ENCODE measurements around the gene CWF19L1.

CWF19L1 gene

DNA sequence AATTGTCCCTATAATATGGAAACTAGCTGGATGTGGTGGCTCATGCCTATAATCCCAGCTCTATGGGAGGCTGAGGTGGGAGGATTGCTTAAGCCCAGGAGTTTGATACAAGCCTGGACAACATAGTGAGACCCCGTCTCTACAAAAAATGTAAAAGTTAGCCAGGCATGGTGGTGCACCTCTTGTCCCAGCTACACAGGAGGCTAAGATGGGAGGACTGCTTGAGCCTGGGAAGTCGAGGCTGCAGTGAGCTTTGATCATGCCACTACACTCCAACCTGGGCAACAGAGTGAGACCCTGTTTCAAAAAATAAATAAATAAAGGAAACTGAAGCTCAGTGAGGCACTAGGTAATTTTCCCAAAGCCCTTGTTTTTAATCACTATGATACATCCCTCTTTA, 65.9 kb downstream of the CWF19L1 start:
- Histone ChIP-seq H3K27ac (no peak overlapping the region), H3K9me3 (ENCODE audit: low read depth, low read length) (no peaks in the 10 kb centered on the region), H3K4me3 (no peak overlapping the region), H3K9ac (ENCODE audit: insufficient read length) (no peak overlapping the region), H3K36me3 (ENCODE audit: insufficient read depth, low read length) (peaks cover 37% of the 10 kb centered on the region)
- no peak for DNase-seq (ENCODE audit: low read depth, low spot score)
- no peak for TF ChIP-seq FOXP2 (optimal IDR thresholded peaks at IDR 0.05; ENCODE audit: control extremely low read depth, extremely low read length, insufficient read depth)

DNA sequence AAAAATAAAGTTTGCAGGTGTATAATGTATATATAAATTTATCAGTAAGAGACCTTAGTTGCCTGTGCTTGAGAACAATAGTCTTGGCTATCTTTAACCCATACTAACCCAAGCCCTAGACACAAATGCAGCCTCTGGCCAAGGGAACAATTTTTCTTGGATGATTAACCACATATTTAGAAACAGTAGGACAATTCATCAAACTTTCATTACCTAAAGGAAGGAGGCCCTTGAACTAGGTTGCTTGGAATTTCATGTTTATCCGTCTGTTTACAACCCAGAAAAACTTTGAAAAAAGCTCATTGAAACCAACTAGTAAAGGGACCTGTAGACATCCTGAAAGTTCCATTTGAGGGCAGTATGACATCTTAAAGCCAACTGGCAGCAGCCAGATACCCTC, 72.7 kb downstream of the CWF19L1 start:
- no peak for TF ChIP-seq EZH2 (IDR thresholded peaks at IDR 0.05)
- no peak for TF ChIP-seq POLR2AphosphoS5 (IDR thresholded peaks at IDR 0.05; ENCODE audit: borderline replicate concordance, low read depth, low read length)
- TF ChIP-seq FOXP2 (optimal IDR thresholded peaks at IDR 0.05; ENCODE audit: control extremely low read depth, extremely low read length, insufficient read depth): no peak
- no peak overlapping the region for H3K9ac ChIP-seq (ENCODE audit: insufficient read length)
- DNase-seq (ENCODE audit: low read depth, low spot score): no peak
- H3K9me3 ChIP-seq (ENCODE audit: low read depth, low read length): no peaks in the 10 kb centered on the region
- no peak overlapping the region for H3K4me3 ChIP-seq
- H3K27ac ChIP-seq: no peak overlapping the region
- peaks cover 39% of the 10 kb centered on the region for H3K36me3 ChIP-seq (ENCODE audit: insufficient read depth, low read length)

DNA sequence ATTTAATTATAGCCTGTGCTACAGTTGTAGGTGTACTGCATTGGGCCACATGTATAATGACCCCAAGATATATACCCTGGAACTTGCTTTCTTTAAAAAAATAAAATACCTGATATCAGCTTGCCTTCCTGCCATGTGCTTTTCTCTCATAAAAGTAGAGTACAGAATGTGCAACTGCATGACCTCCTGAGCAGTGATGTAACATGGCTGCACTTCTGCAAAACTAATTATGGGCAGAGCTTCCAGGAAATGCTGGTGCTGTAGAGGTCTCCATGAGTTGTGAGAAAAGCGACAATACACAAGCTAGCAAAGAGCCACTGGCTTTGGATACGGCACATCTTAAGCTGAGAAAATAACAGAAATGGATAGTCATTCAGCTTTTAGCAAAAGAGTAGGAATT, 75.1 kb downstream of the CWF19L1 start:
- TF ChIP-seq POLR2AphosphoS5 (IDR thresholded peaks at IDR 0.05; ENCODE audit: borderline replicate concordance, low read depth, low read length): no peak
- TF ChIP-seq EZH2 (IDR thresholded peaks at IDR 0.05): no peak
- no peak for TF ChIP-seq FOXP2 (optimal IDR thresholded peaks at IDR 0.05; ENCODE audit: control extremely low read depth, extremely low read length, insufficient read depth)
- H3K9ac ChIP-seq (ENCODE audit: insufficient read length): no peak overlapping the region
- peaks cover 41% of the 10 kb centered on the region for H3K36me3 ChIP-seq (ENCODE audit: insufficient read depth, low read length)
- H3K27ac ChIP-seq: no peak overlapping the region
- H3K4me3 ChIP-seq: no peak overlapping the region
- DNase-seq (ENCODE audit: low read depth, low spot score): no peak
- H3K9me3 ChIP-seq (ENCODE audit: low read depth, low read length): no peaks in the 10 kb centered on the region

DNA sequence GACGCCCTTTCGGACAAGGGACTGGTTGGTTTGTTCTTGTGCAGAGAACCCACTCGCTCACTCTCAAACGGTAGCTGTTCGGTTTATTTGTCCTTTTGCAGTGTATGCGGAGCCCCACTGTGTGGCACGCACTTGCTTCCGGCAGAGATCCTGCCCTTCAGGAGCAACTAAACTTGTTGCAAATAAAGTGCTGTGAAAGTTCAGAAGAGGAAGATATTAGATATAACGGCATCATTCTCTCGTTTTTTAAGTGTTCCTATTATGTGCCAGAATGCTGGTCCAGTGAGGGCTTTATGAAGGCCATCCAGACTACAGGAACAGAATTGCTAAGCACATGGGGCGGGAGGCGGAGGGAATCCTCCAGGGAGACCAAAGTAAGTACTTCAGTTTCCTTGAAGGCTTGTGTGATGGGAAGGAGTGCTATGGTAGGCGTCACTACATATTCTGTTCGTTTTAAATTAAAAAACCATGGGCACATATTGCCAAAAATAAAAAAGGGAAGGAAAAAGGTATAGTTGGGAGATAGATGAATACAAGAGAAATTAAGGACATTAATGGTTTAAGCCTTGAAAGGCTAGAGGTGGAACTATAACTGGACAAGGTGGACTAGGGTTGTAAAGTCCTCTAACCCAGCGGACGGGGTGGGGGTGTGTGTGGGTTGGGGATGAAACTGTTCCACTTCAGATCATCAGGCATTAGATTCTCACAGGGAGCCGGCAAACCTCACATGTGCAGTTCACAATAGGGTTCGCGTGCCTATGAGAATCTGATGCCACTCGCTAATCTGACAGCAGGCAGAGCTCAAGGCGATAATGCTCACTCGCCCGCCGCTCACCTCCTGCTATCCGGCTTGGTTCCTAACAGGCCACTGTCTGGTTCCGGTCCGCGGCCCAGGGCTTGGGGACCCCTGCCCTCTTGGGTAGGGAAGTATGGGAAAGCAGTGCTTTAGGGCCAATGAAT, 80.9 kb downstream of the CWF19L1 start:
- peaks cover 27% of the 10 kb centered on the region for H3K36me3 ChIP-seq (ENCODE audit: insufficient read depth, low read length)
- peak overlapping the region; percentile 85 for H3K27ac ChIP-seq
- TF ChIP-seq FOXP2 (optimal IDR thresholded peaks at IDR 0.05; ENCODE audit: control extremely low read depth, extremely low read length, insufficient read depth): no peak
- TF ChIP-seq EZH2 (IDR thresholded peaks at IDR 0.05): no peak
- no peak for TF ChIP-seq POLR2AphosphoS5 (IDR thresholded peaks at IDR 0.05; ENCODE audit: borderline replicate concordance, low read depth, low read length)
- H3K9me3 ChIP-seq (ENCODE audit: low read depth, low read length): no peaks in the 10 kb centered on the region
- peak; percentile 10 for DNase-seq (ENCODE audit: low read depth, low spot score)
- peak overlapping the region; percentile 92 for H3K9ac ChIP-seq (ENCODE audit: insufficient read length)
- H3K4me3 ChIP-seq: peak overlapping the region; percentile 90

DNA sequence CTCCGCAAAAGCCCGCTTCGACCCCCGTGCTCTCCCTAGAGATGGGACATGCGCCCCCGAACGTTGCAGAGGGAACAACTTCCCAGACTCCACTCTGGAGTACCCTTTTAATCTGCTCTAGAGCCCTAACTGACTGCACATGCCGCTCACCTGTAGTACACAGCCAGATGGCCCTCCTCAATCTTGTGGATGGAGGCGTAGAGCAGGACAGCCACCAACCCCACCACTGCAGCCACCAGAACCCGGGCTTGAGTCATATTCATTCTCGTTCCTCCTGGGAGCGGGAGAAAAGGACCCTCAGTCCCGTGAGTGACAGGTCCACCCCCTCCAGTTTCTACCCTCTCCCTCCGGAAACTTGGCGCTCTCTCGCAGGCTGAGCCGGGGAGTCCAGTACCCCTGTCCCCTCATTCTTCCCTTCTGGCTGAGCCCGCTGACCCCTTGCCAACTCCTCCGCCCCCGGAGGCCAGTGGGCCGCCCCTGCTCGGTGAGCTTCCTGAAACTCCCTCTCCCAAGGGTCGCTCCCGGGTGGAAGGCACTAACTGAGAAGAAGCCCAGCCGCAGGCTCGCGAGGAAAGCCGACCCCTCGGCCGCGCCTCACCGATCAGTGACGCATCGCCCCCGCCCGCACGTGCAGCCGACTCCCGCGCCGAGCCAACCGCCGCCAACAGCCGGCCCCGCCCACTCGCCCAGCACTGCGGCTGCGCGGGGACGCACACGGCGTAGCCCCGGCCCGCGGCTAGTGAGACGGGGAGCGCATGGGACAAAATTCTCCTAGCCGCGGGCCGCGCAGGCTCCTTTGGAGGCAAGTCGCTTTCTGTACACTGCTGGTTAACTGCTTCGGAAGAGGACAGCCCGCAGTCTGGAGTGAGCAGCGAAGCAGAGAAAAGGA, 81.8 kb downstream of the CWF19L1 start, which contains the start of gene ERLIN1:
Gene ERLIN1, minus strand, starts transcription at position 666 of the 889 bp plus-strand sequence. Its CDS starts 403 bp downstream, at position 263.
- Histone ChIP-seq H3K9me3 (ENCODE audit: low read depth, low read length) (no peaks in the 10 kb centered on the region), H3K27ac (peak within 1 kb of the TSS; percentile 85), H3K4me3 (peak within 1 kb of the TSS; percentile 90), H3K36me3 (ENCODE audit: insufficient read depth, low read length) (peaks cover 18% of the 10 kb centered on the region), H3K9ac (ENCODE audit: insufficient read length) (peak within 1 kb of the TSS; percentile 92)
- TF ChIP-seq FOXP2 (optimal IDR thresholded peaks at IDR 0.05; ENCODE audit: control extremely low read depth, extremely low read length, insufficient read depth) (no peak), EZH2 (IDR thresholded peaks at IDR 0.05) (no peak), POLR2AphosphoS5 (IDR thresholded peaks at IDR 0.05; ENCODE audit: borderline replicate concordance, low read depth, low read length) (peak; percentile 77)
- DNase-seq (ENCODE audit: low read depth, low spot score): peak; percentile 8

DNA sequence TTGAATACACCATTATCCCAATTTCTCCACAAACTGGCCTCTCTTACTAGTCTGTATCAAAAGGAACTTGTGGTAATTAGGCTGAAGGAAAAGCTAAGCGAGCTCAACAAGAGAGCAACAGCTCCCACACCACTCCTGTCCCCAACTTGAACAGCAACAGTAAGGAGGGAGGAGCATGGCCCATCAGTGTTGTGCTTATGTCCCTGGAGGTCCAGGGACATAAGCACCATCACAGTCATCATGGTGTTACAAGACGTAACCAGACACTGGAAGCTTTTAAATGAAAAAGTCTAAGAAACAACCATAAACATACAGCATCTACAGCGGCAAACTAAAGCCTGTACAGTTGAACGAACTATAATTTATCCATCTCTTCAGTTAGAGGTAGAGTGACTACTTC, 82.6 kb downstream of the CWF19L1 start:
- TF ChIP-seq EZH2 (IDR thresholded peaks at IDR 0.05) (no peak), FOXP2 (optimal IDR thresholded peaks at IDR 0.05; ENCODE audit: control extremely low read depth, extremely low read length, insufficient read depth) (no peak), POLR2AphosphoS5 (IDR thresholded peaks at IDR 0.05; ENCODE audit: borderline replicate concordance, low read depth, low read length) (no peak)
- H3K9ac ChIP-seq (ENCODE audit: insufficient read length): peak overlapping the region; percentile 92
- no peaks in the 10 kb centered on the region for H3K9me3 ChIP-seq (ENCODE audit: low read depth, low read length)
- H3K27ac ChIP-seq: no peak overlapping the region
- H3K4me3 ChIP-seq: peak overlapping the region; percentile 90
- peaks cover 16% of the 10 kb centered on the region; the same call in 1 of the 2 replicates for H3K36me3 ChIP-seq (ENCODE audit: insufficient read depth, low read length)
- no peak for DNase-seq (ENCODE audit: low read depth, low spot score)

DNA sequence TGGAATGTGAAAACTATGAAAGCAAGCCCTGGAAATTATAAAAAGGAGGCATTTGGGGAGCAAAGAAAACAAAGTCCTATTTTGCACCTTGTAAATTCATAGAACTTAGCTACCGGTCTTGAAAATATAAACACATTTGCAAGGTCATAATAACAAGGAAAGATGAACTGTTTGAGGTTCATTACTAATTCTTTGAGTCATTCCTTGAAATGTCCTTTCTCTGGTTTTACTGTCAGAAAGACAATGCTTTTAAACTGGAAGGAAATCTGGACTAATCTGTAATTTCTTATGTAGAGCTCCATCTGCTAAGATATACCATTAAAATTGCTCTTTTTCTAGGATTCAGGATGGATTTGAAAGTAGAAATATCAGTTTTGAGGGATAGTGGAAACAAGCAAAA, 83.0 kb downstream of the CWF19L1 start:
- H3K4me3 ChIP-seq: peak overlapping the region; percentile 90
- no peak overlapping the region for H3K27ac ChIP-seq
- peak overlapping the region; percentile 92 for H3K9ac ChIP-seq (ENCODE audit: insufficient read length)

DNA sequence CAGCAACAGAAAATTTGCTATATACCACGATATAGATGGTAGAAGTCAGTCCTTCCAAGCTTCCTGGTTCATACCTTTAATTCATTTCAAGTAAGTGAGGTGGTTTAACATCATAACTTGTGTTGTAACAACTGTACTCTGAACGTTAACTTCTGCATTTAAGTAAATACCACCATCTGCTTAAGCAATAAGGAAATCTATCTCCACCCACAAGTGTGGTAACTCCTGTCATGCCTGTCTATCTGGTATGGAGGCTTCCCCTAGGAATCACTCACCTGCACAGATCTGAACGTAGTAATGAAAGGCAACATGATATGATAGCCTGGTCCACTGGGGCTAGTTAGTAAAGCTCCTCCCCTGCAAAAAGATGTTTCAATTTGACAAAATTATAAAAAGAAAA, 84.0 kb downstream of the CWF19L1 start:
- TF ChIP-seq EZH2 (IDR thresholded peaks at IDR 0.05): no peak
- no peak for TF ChIP-seq FOXP2 (optimal IDR thresholded peaks at IDR 0.05; ENCODE audit: control extremely low read depth, extremely low read length, insufficient read depth)
- TF ChIP-seq POLR2AphosphoS5 (IDR thresholded peaks at IDR 0.05; ENCODE audit: borderline replicate concordance, low read depth, low read length): no peak
- Histone ChIP-seq H3K9me3 (ENCODE audit: low read depth, low read length) (no peaks in the 10 kb centered on the region), H3K36me3 (ENCODE audit: insufficient read depth, low read length) (peaks cover 17% of the 10 kb centered on the region; the same call in 1 of the 2 replicates), H3K27ac (peak overlapping the region; percentile 78; the same call in 1 of the 2 replicates), H3K9ac (ENCODE audit: insufficient read length) (no peak overlapping the region), H3K4me3 (peak overlapping the region; percentile 90)
- no peak for DNase-seq (ENCODE audit: low read depth, low spot score)

More for the DNA sequence above, 83.0 kb downstream of the CWF19L1 start:
- no peak for TF ChIP-seq FOXP2 (optimal IDR thresholded peaks at IDR 0.05; ENCODE audit: control extremely low read depth, extremely low read length, insufficient read depth)
- TF ChIP-seq POLR2AphosphoS5 (IDR thresholded peaks at IDR 0.05; ENCODE audit: borderline replicate concordance, low read depth, low read length): no peak
- TF ChIP-seq EZH2 (IDR thresholded peaks at IDR 0.05): no peak
- Histone ChIP-seq H3K9me3 (ENCODE audit: low read depth, low read length) (no peaks in the 10 kb centered on the region), H3K36me3 (ENCODE audit: insufficient read depth, low read length) (peaks cover 17% of the 10 kb centered on the region; the same call in 1 of the 2 replicates)
- no peak for DNase-seq (ENCODE audit: low read depth, low spot score)

Data from SK-N-MC (cell line).